Astrocyte (in vitro differentiated cells and primary cell): Measurements from ENCODE around the gene CD44. TPM values are rescaled to one million over a fixed set of nuclear protein-coding genes. Genes with fewer than 3 reads are reported as not detected.
A peak's percentile ranks its signal among the peaks of the same experiment; 100 is the strongest.

ENCODE experiments used
- DNase-seq: peaks from one replicate; pipeline ENCODE4 v3.0.0-alpha.2; 2010; ENCODE audit warnings: low read depth
- FAIRE-seq: peaks from 2 replicates; lab custom pipeline; 2011; peaks lifted over from hg19 to GRCh38; lab: Jason Lieb, UNC
- H2AFZ ChIP-seq: 2 replicates; pipeline ENCODE4 v1.6.0; 2012; ENCODE audit warnings: low read depth, low read length, inconsistent platforms
- H3K27ac ChIP-seq: 2 replicates; pipeline ENCODE4 v1.5.1; 2011; ENCODE audit warnings: low read depth, low read length, inconsistent platforms
- H3K27me3 ChIP-seq: 2 replicates; pipeline ENCODE4 v1.6.0; 2011; ENCODE audit warnings: low read length, inconsistent platforms; ENCODE audit not compliant: insufficient read depth
- H3K36me3 ChIP-seq: 2 replicates; pipeline ENCODE4 v1.5.1; 2011; ENCODE audit warnings: low read length, inconsistent platforms; ENCODE audit not compliant: insufficient read depth
- H3K4me1 ChIP-seq: 2 replicates; pipeline ENCODE4 v1.5.1; 2011; ENCODE audit warnings: low read length, inconsistent platforms; ENCODE audit not compliant: insufficient read depth
- H3K4me2 ChIP-seq: 2 replicates; pipeline ENCODE4 v1.6.0; 2012; ENCODE audit warnings: low read length, inconsistent platforms
- H3K4me3 ChIP-seq: 2 replicates; pipeline ENCODE4 v1.5.1; 2011; ENCODE audit warnings: low read depth, mild to moderate bottlenecking, low read length, inconsistent platforms; ENCODE audit not compliant: insufficient read depth
- H3K79me2 ChIP-seq: 2 replicates; pipeline ENCODE4 v1.6.0; 2012; ENCODE audit warnings: mild to moderate bottlenecking, low read length, inconsistent platforms; ENCODE audit not compliant: insufficient read depth
- H3K9ac ChIP-seq: 2 replicates; pipeline ENCODE4 v1.6.0; 2012; ENCODE audit warnings: mild to moderate bottlenecking, low read length, inconsistent platforms
- H3K9me3 ChIP-seq: 2 replicates; pipeline ENCODE4 v1.5.1; 2012; ENCODE audit warnings: low read depth, mild to moderate bottlenecking, low read length, inconsistent platforms; ENCODE audit not compliant: insufficient read depth
- H4K20me1 ChIP-seq: 2 replicates; pipeline ENCODE4 v1.6.0; 2012; ENCODE audit warnings: low read length, inconsistent platforms; ENCODE audit not compliant: insufficient read depth
- H3K27ac Mint-ChIP-seq: one replicate; pipeline ENCODE4 v1.8.0; 2021; ENCODE audit warnings: mild to moderate bottlenecking, mixed read lengths; ENCODE audit not compliant: unreplicated experiment
- H3K27me3 Mint-ChIP-seq: one replicate; pipeline ENCODE4 v1.8.0; 2021; ENCODE audit warnings: low read depth, mixed read lengths; ENCODE audit not compliant: unreplicated experiment
- H3K36me3 Mint-ChIP-seq: one replicate; pipeline ENCODE4 v1.8.0; 2021; ENCODE audit warnings: low read depth, mixed read lengths; ENCODE audit not compliant: unreplicated experiment
- H3K4me1 Mint-ChIP-seq: one replicate; pipeline ENCODE4 v1.8.0; 2021; ENCODE audit warnings: low read depth, mixed read lengths; ENCODE audit not compliant: unreplicated experiment
- H3K4me3 Mint-ChIP-seq: one replicate; pipeline ENCODE4 v1.8.0; 2021; ENCODE audit warnings: mild to moderate bottlenecking, moderate library complexity, mixed read lengths; ENCODE audit not compliant: unreplicated experiment
- H3K9me3 Mint-ChIP-seq: one replicate; pipeline ENCODE4 v1.8.0; 2021; ENCODE audit warnings: mild to moderate bottlenecking, mixed read lengths; ENCODE audit not compliant: unreplicated experiment
- EZH2 ChIP-seq: IDR thresholded peaks from 2 replicates; pipeline ENCODE4 v1.6.1; 2012; ENCODE audit warnings: mild to moderate bottlenecking, low read length, inconsistent platforms; ENCODE audit not compliant: insufficient read depth
- total RNA-seq: library from RNA; stranded (reverse); gene quantifications from 2 replicates; pipeline ENCODE4 v1.2.1, GENCODE V29; 2021
- TF ChIP-seq, protein P1 (sequence below): IDR thresholded peaks from 2 replicates; pipeline ENCODE4 v1.5.1; 2011; ENCODE audit warnings: low read depth, mild to moderate bottlenecking, inconsistent platforms, low read length, moderate library complexity; ENCODE audit not compliant: insufficient read depth

The CD44 gene
- total RNA-seq, 1 donor from 2014 or later = 154 TPM

DNA sequence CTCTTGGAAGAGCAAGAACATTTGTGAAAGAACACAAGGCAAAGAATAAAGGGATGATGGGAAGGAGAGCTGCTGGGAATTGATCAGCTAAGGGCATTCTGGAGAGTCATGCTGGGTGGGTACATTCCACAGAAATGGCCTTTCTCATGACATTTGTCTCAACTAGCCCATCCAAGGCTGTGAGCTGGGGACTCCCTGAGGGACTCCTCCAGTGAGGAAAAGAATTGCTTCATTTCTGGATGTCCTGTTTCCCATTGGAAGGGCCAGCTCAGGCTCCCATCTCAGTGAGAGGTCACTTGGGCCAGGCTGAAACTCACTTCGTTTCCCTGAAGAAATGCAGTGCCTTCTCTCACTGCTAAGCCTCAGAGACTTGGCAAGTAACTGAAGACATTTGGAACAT, 106.8 kb downstream of the CD44 start:
- H3K9ac ChIP-seq = no peak overlapping the region
- TF ChIP-seq, protein P1, sequence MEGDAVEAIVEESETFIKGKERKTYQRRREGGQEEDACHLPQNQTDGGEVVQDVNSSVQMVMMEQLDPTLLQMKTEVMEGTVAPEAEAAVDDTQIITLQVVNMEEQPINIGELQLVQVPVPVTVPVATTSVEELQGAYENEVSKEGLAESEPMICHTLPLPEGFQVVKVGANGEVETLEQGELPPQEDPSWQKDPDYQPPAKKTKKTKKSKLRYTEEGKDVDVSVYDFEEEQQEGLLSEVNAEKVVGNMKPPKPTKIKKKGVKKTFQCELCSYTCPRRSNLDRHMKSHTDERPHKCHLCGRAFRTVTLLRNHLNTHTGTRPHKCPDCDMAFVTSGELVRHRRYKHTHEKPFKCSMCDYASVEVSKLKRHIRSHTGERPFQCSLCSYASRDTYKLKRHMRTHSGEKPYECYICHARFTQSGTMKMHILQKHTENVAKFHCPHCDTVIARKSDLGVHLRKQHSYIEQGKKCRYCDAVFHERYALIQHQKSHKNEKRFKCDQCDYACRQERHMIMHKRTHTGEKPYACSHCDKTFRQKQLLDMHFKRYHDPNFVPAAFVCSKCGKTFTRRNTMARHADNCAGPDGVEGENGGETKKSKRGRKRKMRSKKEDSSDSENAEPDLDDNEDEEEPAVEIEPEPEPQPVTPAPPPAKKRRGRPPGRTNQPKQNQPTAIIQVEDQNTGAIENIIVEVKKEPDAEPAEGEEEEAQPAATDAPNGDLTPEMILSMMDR = no peak
- TF ChIP-seq EZH2 = no peak
- no peaks in the 10 kb centered on the region for H3K36me3 ChIP-seq
- no peaks in the 10 kb centered on the region for H3K27me3 ChIP-seq
- no peaks in the 10 kb centered on the region for H3K4me1 Mint-ChIP-seq
- H3K27ac ChIP-seq = no peak overlapping the region
- H4K20me1 ChIP-seq = no peaks in the 10 kb centered on the region
- no peaks in the 10 kb centered on the region for H3K27me3 Mint-ChIP-seq
- H3K9me3 ChIP-seq = peaks cover 3% of the 10 kb centered on the region
- H3K4me3 ChIP-seq = no peak overlapping the region
- FAIRE-seq (no peak), DNase-seq (no peak)
- H3K4me2 ChIP-seq = no peak overlapping the region
- no peaks in the 10 kb centered on the region for H3K79me2 ChIP-seq
- peaks cover 4% of the 10 kb centered on the region for H3K9me3 Mint-ChIP-seq
- no peaks in the 10 kb centered on the region for H3K36me3 Mint-ChIP-seq
- peak overlapping the region; percentile 34 for H3K27ac Mint-ChIP-seq
- no peaks in the 10 kb centered on the region for H3K4me1 ChIP-seq
- H2AFZ ChIP-seq = no peak overlapping the region
- no peak overlapping the region for H3K4me3 Mint-ChIP-seq

DNA sequence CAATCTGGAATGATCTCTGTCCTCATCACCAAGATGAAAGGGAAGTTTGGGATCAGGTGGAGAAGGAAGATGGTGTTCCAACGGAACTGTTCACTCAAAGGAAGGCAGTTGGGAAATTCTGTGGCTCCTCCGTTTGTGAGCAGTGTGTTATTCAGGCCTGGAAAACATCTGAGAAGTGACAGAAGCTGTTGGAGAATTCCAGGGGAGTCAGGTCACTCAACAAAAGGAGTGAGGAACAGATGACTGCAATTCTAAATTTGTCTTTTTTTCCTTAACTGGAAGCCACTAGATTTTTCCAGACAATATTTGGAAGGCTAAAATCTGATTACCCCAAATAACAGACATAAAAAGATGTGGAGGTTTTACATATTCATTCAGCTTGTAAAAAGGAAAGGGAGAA, 107.8 kb downstream of the CD44 start:
- Histone ChIP-seq H2AFZ (no peak overlapping the region), H3K9me3 (peaks cover 3% of the 10 kb centered on the region), H3K36me3 (no peaks in the 10 kb centered on the region), H3K4me2 (no peak overlapping the region), H3K4me1 (no peaks in the 10 kb centered on the region), H3K79me2 (no peaks in the 10 kb centered on the region), H3K4me3 (no peak overlapping the region), H3K9ac (no peak overlapping the region), H4K20me1 (no peaks in the 10 kb centered on the region), H3K27ac (no peak overlapping the region), H3K27me3 (no peaks in the 10 kb centered on the region)
- H3K9me3 Mint-ChIP-seq = peaks cover 4% of the 10 kb centered on the region
- no peaks in the 10 kb centered on the region for H3K36me3 Mint-ChIP-seq
- TF ChIP-seq, protein P1 = no peak
- TF ChIP-seq EZH2 = no peak
- H3K4me1 Mint-ChIP-seq = no peaks in the 10 kb centered on the region
- FAIRE-seq (no peak), DNase-seq (peak; percentile 41)
- no peak overlapping the region for H3K4me3 Mint-ChIP-seq
- no peaks in the 10 kb centered on the region for H3K27me3 Mint-ChIP-seq
- no peak overlapping the region for H3K27ac Mint-ChIP-seq

DNA sequence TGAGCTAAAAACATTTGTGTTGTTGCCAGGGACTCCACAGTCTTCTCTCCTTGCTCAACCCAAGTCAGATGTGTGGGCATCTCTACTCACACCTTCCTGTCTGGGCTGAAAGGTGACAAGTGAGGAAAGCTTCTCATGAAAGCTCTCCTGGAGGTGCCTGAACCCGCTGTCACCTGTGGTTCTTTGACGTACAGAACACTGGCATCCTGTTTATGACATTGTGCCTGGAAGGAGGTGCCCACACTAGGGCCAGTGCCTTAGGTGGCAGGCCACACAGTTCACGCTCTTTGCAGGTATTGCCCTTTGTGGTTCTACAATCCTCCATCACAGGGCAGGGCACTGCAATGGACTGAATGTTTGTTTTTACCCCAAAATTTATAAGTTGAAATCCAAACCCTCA, 108.5 kb downstream of the CD44 start:
- Histone ChIP-seq H3K4me3 (no peak overlapping the region), H3K4me1 (no peaks in the 10 kb centered on the region), H3K36me3 (no peaks in the 10 kb centered on the region), H3K79me2 (no peaks in the 10 kb centered on the region), H4K20me1 (no peaks in the 10 kb centered on the region), H3K9me3 (peaks cover 3% of the 10 kb centered on the region), H3K27me3 (no peaks in the 10 kb centered on the region), H2AFZ (no peak overlapping the region), H3K27ac (no peak overlapping the region), H3K4me2 (no peak overlapping the region), H3K9ac (no peak overlapping the region)
- H3K27me3 Mint-ChIP-seq = peaks cover 3% of the 10 kb centered on the region
- DNase-seq = no peak
- no peaks in the 10 kb centered on the region for H3K36me3 Mint-ChIP-seq
- no peaks in the 10 kb centered on the region for H3K4me1 Mint-ChIP-seq
- H3K9me3 Mint-ChIP-seq = peaks cover 4% of the 10 kb centered on the region
- FAIRE-seq = no peak
- H3K4me3 Mint-ChIP-seq = no peak overlapping the region
- TF ChIP-seq EZH2 = no peak
- TF ChIP-seq, protein P1 = no peak
- H3K27ac Mint-ChIP-seq = no peak overlapping the region
